ENCODE results near the gene TCF7L2. TPM values are rescaled to one million over a fixed set of nuclear protein-coding genes. Genes with fewer than 3 reads are reported as not detected.

TCF7L2 gene
- 6.7 TPM for total RNA-seq

DNA sequence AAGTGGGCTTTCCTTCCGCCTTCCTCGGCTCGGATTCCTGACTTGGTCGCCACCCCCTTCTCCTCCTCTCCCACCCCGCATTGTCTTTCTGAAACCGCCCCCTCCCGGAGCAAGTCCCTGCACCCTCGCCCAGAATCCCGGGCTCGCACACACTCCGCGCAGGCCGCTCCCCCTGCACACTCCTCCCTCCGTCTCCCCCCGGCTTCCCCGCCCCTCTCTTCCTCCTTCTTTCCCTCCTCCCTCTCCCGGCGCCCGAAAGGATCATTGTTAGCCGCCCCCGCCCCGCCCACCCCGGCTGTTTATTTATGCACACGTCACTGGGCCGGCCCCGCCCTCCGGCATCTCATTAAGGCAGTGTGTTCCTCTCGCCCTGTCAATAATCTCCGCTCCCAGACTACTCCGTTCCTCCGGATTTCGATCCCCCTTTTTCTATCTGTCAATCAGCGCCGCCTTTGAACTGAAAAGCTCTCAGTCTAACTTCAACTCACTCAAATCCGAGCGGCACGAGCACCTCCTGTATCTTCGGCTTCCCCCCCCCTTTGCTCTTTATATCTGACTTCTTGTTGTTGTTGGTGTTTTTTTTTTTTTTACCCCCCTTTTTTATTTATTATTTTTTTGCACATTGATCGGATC lies at the start of gene TCF7L2:
TSS of gene TCF7L2 (plus strand) at position 373 of the 633 bp plus-strand sequence. CDS start 510 bp downstream, outside the sequence.
- DNase-seq (ENCODE audit: low read depth in 2 of 3, low spot score in 2 of 3), result peak; percentile 28 to 96 (median 92)

DNA sequence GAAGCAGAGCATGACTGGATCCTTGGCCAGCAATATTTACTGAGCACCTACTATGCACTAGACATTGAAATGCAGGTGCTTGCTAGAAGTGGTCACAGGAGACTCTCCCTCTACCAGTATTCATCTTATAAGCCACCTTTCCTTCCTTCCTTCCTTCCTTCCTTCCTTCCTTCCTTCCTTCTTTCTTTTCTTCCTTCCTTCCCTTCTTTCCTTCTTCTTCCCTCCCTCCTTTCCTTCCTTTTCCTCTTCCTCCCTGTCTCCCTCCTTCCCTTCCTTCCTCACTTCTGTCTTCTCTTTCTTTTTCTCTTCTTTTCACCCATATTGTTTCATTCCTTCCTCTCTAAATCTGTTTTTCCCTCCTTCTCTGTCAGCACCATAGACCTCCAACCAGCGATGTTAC lies 47.3 kb upstream of the TCF7L2 start:
- DNase-seq (ENCODE audit: low read depth in 2 of 3, low spot score in 2 of 3), result no peak

DNA sequence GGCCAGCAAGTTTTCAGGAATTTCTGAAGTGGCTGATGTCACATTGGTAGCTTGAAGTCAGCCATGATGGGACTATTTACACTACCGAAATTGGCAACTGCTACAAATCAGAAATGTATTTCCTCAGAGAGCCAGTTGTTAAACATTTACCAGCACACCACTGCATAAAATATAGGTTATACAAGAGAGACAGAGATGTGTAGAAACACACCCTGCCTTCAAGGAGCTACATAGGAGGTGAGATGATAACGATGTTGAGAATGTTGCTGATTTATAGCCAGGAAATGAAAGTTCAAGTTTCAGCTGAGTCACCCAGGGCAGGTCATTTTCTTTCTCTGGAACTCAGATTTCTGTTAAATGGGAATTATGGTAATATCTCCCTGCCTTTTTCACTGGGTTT lies 46.0 kb upstream of the TCF7L2 start:
- DNase-seq (ENCODE audit: low read depth in 2 of 3, low spot score in 2 of 3), result no peak

DNA sequence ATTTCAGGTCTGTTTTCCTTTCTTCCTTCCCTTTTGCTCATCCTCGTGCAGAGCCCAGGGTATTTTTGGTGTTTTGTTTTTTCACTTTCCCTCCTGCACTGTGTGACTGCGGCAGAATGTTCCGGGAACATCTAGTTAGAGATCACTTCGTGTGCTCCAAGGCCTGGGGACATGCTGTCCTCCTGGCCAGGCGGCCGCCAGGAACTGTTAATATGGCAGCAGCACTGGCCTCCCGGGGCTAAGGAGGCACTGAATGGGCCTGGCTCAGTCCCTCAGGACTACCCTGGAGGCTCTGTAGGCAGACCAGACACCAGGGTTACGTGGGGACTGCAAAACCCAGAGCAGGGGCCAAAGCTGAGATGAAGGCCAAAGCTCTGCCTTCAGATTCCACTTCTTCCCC lies 43.1 kb upstream of the TCF7L2 start:
- no peak for DNase-seq (ENCODE audit: low read depth in 2 of 3, low spot score in 2 of 3)

DNA sequence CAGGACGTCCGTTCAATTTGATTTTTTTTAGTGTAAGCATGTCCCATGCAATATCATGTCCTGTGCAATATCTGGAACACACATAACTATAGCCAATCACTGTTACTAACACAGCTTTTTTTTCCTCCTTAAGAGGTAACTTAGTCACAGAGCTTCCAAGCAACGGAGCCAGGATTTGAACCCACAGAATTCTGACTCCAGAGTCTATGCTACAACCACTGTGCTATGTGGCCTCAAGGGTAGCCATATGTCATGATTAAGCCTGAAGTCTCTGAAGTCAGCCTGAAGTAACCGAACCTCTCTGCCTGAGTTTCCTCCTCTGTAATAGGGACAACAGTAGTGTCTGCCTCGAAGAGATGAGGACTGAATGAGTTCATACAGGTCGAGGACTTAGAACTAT lies 42.2 kb upstream of the TCF7L2 start:
- DNase-seq (ENCODE audit: low read depth in 2 of 3, low spot score in 2 of 3), result no peak

DNA sequence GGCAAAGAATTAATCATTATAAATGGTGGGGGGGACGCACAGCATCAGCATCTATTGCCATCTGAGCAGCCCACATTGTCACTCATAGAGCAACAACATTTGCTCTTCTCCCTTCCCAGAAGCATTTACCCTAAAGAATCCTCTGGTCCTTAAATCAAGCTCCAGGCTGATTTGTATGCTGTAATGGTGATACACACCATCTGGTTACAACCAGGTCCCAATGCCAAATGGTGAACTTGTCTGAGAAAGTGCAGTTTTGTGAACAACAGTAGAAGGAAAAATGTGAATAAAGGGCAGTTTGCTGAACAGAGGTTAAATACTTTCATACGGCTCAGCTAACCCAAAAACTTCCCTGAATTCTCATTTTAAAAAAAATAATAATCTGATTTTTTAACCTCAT lies 38.8 kb upstream of the TCF7L2 start:
- DNase-seq (ENCODE audit: low read depth in 2 of 3, low spot score in 2 of 3), result no peak

DNA sequence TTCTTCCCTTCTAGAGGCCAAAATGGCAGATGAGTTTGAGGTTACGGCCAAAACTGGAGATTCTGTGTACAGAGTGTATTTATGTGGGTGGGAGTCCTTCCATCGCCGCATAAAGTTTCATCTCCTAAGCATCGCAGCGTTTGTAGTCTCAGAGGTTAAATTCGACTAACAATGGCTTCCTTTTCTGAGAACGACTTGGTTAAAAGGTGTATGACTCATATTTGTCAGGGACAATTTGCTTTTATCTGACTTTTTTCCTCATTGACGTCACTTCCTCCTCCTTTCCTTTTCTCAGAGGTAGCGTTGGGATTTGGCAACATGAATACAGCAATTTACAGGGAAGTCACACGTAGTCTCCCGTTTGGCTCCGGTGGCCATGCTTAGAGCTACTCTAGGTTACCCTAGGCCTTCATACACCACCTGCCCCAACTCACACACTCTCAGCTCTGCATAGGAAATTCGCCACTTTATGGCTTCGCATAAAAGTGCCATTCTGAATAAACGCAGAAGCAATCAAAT lies 37.6 kb upstream of the TCF7L2 start:
- no peak for DNase-seq (ENCODE audit: low read depth in 2 of 3, low spot score in 2 of 3)

DNA sequence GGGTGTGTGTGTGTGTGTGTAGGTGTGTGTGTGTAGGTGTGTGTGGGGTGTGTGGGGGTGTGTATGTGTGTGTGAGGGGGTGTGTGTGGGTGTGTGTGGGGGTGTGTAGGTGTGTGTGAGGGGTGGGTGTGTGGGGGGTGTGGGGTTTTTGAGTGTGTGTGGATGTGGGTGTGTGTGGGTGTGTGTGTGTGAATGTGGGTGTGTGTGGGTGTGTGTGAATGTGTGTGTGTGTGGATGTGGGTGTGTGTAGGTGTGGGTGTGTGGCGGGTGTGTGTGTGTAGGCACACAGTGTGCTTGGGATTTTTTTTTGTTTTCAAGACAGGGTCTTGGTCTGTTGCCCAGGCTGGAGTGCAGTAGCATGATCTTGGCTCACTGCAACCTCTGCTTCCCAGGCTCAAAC lies 36.8 kb upstream of the TCF7L2 start:
- no peak for DNase-seq (ENCODE audit: low read depth in 2 of 3, low spot score in 2 of 3)

DNA sequence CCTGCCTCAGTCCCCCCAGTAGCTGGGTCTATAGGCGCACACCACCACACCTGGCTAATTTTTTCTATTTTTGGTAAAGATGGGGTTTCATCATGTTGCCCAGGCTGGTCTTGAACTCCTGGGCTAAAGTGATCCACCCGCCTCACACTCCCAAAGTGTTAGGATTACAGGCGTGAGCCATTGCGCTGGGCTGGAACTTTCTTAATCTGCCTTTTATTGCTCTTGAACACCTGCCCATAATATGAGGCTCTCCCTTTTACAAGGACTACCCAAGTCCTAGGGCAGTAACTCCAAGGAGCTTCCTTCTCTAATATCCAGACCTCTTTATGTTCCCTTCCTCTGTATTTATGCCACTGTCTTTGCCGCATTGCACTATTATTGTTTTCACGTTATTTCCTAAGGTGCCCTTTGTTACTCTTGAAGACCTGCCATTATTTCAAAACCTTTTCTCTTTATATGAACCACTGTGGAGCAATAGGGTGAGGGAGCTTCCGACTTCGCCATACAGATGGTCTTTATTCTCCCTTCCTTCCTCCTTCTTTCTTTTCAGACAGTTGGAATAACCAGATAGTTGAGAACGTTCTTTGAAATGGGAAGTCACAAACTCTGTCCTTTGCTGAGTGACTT lies 36.3 kb upstream of the TCF7L2 start:
- DNase-seq (ENCODE audit: low read depth in 2 of 3, low spot score in 2 of 3), result no peak

DNA sequence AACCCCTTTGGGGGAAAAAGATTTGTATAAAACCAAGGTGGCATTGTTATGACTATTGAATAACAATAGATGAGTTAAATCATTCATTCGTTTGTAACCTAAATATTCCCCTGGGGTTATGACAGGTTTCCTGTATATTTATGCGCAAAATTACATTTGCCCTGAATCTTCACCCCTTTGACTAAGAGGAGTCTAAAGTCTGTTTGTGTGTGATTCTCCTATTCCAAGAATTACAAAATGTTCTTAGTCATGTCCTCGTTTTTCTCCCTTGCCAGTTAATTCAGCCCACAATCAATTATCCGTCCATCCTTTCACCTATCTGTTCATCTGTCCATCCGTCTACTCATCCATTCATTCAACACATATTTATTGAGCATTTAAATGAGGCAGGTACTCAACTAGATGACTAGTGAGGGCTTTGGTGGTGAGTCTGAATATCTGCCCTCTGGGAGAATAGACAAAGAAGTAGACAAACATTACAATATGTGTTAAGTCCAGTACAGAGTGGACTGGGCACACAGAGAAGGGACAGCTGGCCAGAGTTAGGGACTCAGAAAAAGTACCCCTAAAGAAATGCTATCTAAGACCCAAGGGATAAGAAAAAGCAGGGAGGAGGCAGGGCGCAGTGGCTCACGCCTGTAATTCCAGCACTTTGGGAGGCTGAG lies 35.6 kb upstream of the TCF7L2 start:
- DNase-seq (ENCODE audit: low read depth in 2 of 3, low spot score in 2 of 3), result no peak

DNA sequence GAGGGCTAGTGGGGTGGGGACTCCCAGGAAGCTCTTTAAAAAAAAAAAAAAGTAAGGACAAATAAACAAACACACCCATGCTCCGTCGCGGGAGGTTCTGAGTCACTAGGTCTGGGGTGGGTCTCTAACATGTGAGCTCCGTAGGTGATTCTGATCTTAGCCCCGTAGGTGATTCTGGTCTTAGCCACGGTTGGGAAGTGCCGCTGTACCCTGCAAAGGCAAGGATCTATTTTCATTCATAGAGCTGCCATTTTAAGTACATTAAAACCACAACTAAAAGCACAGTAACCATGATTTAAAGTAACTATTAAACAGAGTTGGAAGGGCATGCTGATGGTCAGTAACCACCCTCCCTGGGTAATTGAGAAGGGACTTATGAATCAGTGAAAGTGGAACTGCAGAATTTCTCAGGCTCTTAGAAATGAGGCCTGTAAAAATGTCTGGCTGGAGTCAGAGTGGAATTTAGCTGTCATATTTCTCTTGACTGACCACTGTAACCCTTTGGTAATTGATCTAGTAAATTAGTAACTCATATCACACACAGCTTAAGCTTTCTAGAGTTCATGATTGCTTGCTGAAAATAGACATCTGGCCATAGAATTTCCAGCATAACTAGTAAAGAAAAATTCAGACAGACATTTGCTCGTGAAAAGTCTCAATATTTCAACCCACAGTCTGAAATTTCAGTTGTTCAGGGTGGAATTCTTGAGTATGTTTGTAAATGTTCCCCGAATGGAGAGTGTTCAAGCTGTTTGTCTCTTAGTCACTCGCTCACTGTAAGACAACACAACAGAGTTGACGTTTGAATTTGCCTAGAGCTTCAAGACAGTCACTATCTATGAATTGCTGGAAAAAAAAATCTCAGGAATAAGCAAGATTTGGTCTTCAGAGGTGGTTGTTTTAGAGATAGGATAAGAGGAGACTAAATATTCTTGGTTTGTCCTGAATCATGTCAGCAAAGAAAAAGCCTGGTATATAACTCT lies 34.2 kb upstream of the TCF7L2 start:
- no peak for DNase-seq (ENCODE audit: low read depth in 2 of 3, low spot score in 2 of 3)

DNA sequence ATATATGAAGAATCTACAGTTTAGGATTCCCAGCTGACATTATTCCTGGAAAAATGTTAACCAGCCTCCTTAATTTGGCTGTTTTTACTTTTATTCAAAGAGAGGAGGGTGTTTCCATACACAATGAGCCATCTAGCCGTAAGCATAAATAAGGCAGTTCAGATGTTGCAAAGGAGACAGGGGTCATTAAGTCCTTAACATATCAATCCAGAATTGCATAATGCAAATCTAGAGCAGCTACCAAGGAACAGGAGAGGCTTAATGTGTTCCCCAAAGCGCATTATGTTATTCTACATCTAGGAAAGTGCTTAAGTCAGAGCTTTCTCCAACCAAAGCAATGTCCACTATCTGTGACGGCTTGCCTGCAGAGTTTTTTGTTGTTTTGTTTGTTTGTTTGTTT lies 32.4 kb upstream of the TCF7L2 start:
- DNase-seq (ENCODE audit: low read depth in 2 of 3, low spot score in 2 of 3), result no peak

DNA sequence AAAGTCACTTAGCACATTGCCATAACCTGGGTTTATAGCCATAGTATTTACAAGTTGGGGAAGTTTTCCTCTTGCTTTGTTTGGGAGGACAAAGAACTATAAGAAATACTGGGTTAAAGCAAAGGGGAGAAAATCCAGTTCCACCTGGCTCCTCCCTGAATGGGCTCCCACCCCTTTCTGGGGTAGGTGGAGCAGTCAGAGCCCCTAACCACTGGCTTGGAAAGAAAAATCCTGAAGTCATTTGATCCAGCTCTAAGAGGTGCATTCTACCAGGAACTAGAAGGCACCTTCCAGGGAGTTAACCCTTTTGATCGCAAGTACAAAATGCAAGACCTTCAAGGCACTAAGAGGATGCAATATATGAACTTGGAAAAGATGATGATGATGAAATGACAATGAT lies 31.3 kb upstream of the TCF7L2 start:
- DNase-seq (ENCODE audit: low read depth in 2 of 3, low spot score in 2 of 3), result no peak

DNA sequence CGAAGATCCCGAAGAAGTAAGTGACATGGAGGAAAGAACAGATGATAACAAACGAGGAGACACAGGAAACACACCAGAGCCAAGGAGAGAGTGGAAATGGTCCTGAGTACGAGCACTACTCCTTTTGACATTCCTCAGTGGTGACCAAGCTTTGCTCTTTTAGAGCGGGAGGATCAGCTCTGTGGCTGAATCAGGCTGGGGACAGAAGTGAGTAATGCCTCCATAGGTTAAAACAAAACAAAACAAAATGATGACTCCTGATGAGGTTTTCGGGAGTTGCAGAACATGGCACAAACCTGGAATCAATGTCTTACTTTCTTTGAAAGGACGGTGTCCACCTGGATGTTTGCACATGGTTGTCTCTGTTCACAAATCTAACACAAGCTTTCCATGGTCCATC lies 30.3 kb upstream of the TCF7L2 start:
- no peak for DNase-seq (ENCODE audit: low read depth in 2 of 3, low spot score in 2 of 3)

DNA sequence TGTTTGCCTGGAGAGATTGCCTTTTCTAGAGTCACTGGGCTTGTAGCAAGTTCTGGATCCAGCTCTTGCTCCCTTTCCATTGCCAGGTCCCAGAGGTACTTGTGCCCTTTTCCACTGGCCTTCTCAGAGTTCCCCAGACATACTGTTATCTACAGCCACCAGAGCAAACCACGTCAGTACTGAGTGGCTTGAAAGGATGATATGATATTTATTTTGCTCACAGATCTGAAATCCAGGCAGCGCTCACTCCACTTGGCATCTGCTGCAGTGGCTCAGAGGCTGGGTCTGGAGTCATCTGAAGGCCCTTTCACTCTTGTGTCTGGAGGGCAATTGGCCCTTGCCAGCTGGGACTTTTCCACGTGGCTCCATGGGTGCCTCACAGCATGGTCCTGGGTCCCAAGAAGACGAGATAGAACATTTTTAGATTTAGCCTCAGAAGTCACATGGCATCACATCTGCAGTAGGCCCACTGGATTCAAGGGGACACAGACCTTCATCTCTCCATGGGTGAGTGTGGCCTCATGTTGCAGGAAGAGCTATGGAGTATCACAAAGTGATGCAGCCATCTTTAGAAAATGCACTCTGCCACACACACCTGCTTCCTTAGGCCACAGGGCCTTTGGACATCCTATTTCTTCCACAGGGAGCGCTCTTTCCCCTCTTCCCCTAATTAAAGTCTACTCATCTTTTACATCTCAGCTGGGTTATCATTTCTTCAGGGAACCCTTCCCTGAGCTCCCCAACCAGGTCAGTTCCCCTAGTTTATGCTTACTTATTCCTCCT lies 22.9 kb upstream of the TCF7L2 start:
- no peak for DNase-seq (ENCODE audit: low read depth in 2 of 3, low spot score in 2 of 3)

DNA sequence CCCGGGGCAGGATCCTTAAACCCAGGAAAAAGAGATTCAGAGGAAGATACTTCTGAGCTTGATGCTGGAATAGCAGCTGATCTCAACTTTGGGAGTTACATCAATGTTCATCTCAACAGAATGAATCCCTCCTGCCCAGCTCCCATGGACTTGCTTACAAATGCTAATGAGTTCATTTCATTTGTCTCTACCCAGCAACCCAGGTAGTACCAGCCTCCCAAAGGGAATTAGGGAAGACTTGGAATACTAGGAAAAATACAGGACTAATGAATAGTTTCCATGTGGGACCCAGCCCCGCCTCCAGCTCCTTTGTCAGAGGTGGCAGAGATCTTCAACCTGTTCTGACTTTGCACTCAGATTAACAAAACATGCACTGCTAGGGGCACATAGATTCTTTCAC lies 22.1 kb upstream of the TCF7L2 start:
- DNase-seq (ENCODE audit: low read depth in 2 of 3, low spot score in 2 of 3), result no peak

DNA sequence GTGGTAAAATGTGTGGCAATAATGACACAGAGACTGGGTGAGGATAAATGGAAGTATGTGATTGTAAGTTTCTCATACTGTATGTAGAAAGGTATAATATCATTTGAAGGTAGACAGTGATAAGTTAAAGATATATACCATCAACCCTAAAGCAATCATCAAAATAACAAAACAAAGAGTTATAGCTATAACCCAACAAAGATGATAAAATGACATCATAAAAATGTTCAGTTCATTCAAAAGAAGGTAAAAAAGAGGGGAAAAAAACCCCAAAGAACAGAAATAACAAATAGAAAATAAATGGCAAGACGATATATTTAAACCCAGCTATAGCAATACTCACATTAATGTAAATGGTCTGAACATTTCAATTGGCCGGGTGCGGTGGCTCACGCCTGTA lies 17.4 kb upstream of the TCF7L2 start:
- no peak for DNase-seq (ENCODE audit: low read depth in 2 of 3, low spot score in 2 of 3)

DNA sequence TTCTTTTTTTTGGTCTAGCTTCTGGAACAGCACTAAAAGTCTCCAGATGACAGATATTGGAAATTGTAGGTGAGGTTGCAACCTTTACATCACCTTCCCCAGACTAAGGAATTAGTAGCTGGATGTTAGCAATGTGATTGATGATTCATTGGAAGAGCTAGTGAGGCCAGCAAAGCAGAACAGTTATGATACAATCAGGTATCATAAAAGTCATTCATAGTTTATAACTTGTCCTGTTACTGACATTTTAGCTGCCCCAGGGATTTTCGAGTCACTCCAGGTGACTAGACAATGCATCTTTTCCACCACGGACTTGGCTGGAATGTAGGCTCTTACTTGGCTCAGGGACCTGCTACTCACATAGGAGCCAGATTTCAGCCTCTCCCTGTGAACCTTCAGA lies 15.9 kb upstream of the TCF7L2 start:
- DNase-seq (ENCODE audit: low read depth in 2 of 3, low spot score in 2 of 3), result no peak

DNA sequence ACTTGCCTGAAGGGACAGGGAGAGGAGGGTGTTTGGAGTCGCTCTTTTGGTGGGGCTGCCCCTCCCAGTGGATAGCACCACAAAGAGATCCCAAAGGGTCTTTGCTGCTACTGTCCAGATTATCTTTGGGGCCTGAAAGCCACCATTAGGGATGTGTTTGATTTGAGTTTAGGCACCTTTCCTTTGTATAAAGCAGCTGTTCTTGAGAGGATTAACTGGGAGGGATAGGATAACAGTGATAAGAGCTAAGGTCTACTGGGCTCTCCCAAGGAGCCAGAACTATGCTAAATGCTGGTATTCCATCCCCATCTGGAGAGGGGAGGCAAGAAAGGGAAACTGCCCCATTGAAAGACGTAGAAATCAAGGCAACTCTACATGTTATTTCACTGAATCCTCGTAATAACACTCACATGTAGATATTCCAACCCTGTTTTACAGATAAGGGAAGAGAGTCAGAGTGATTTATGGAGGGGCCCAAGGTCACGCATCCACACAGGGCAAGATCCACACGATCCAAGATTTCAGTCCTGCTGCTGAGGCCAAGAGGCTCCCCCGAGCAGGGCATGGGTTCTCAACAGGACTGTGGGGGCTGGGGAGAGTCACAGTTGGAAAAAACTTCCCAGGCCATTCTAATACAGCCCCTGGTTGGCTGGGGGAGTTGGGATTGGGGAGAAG lies 11.1 kb upstream of the TCF7L2 start:
- no peak for DNase-seq (ENCODE audit: low read depth in 2 of 3, low spot score in 2 of 3)

DNA sequence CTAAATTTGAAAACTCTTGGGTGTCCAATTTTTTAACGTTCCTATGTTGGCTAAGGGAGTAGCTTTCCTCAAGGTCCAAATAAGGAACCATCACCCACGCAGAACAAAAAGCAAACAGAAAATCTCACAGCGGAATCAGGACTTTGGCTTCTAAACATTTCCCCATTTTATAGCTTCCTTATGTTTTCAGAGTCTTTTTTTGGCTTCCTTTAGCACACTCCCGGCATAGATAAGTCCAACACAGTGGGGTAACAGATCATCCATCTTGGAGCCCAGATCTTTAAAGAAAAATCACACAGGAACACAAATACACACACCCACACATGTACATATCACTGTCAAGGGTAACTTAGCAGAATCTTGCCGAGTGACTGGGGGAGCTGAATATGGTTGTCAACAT lies 4.2 kb upstream of the TCF7L2 start:
- no peak for DNase-seq (ENCODE audit: low read depth in 2 of 3, low spot score in 2 of 3)

Data from hematopoietic multipotent progenitor cell (in vitro differentiated cells).